Effector CD4-positive, alpha-beta T cell (primary cell): ENCODE results near the gene APMAP.

Experiments
- DNase-seq: peaks from one replicate; pipeline ENCODE4 v3.0.0-alpha.2; 2020

APMAP gene

GRCh38 chr20:25024171-25024570, 31.6 kb upstream of the APMAP start:
- DNase-seq: no peak

GRCh38 chr20:25023356-25023755, 30.8 kb upstream of the APMAP start:
- no peak for DNase-seq

- no peak for DNase-seq
Measured at GRCh38 chr20:25022680-25023079, 30.1 kb upstream of the APMAP start.

GRCh38 chr20:25021336-25021735, 28.8 kb upstream of the APMAP start:
- no peak for DNase-seq

GRCh38 chr20:25020901-25021301, 28.4 kb upstream of the APMAP start:
- no peak for DNase-seq

GRCh38 chr20:25020345-25020744, 27.8 kb upstream of the APMAP start:
- DNase-seq: no peak

GRCh38 chr20:25019381-25020155, 27.0 kb upstream of the APMAP start:
- DNase-seq: no peak

GRCh38 chr20:25018841-25019240, 26.3 kb upstream of the APMAP start:
- DNase-seq: no peak

GRCh38 chr20:25018425-25018824, 25.9 kb upstream of the APMAP start:
- DNase-seq: no peak

GRCh38 chr20:25017257-25017803, 24.8 kb upstream of the APMAP start:
- no peak for DNase-seq

- no peak for DNase-seq
Measured at GRCh38 chr20:25016471-25016870, 23.9 kb upstream of the APMAP start.

GRCh38 chr20:25015986-25016385, 23.4 kb upstream of the APMAP start:
- DNase-seq: no peak

- no peak for DNase-seq
Measured at GRCh38 chr20:25014816-25015215, 22.3 kb upstream of the APMAP start.

- DNase-seq: no peak
Measured at GRCh38 chr20:25013478-25014380, 21.2 kb upstream of the APMAP start.

GRCh38 chr20:25012616-25013189, 20.2 kb upstream of the APMAP start:
- no peak for DNase-seq

GRCh38 chr20:25011831-25012241, 19.3 kb upstream of the APMAP start:
- DNase-seq: no peak

GRCh38 chr20:25011261-25011660, 18.7 kb upstream of the APMAP start:
- DNase-seq: no peak

- DNase-seq: no peak
Measured at GRCh38 chr20:25009218-25010145, 16.9 kb upstream of the APMAP start.

- DNase-seq: no peak
Measured at GRCh38 chr20:25008388-25009217, 16.1 kb upstream of the APMAP start.

GRCh38 chr20:25007491-25008305, 15.1 kb upstream of the APMAP start:
- no peak for DNase-seq
